PC-3 (cell line): ENCODE results near the gene GGA1. TPM values are rescaled to one million over a fixed set of nuclear protein-coding genes. Genes with fewer than 3 reads are reported as not detected.

Source experiments
- ATAC-seq: fragments of 200-7000 bp; cut with Tn5 transposase; 2 replicates; pipeline ENCODE4 v1.9.1; 2020; ENCODE audit warnings: mild to moderate bottlenecking, moderate library complexity
- BruUV-seq: library from RNA; stranded (reverse); fragments of 400-500 nt; replicated peaks from 2 replicates; lab custom pipeline; 2021; lab: Mats Ljungman, UMichigan
- CTCF ChIA-PET: fragments of 300-600 bp; sonication (Branson Sonifier 250); formaldehyde crosslinking; loops from one replicate; lab custom pipeline; 2022; ENCODE audit warnings: antibody characterized with exemption; lab: Charles Lee
- POLR2A ChIA-PET: fragments of 300-600 bp; sonication (Branson Sonifier 250); formaldehyde crosslinking; loops from one replicate; lab custom pipeline; 2022; ENCODE audit warnings: antibody characterized with exemption; ENCODE audit not compliant: unreplicated experiment; lab: Charles Lee
- DNase-seq: peaks from one replicate; pipeline ENCODE4 v3.0.0-alpha.2; 2015
- H2AFZ ChIP-seq: fragments of 300-600 bp; sonication (generic); 2 replicates; pipeline ENCODE4 v1.6.0; 2016; ENCODE audit warnings: antibody characterized with exemption, low read length
- H3F3A ChIP-seq: fragments of 300-600 bp; sonication (generic); one replicate; pipeline ENCODE4 v1.6.0; 2017; ENCODE audit warnings: antibody characterized with exemption, low read length, control low read depth, mild to moderate bottlenecking; ENCODE audit not compliant: unreplicated experiment
- H3K27ac ChIP-seq: fragments of 300-600 bp; sonication (generic); 2 replicates; pipeline ENCODE4 v1.5.1; 2016; ENCODE audit warnings: mild to moderate bottlenecking, low read length
- H3K27me3 ChIP-seq: fragments of 300-600 bp; sonication (generic); 2 replicates; pipeline ENCODE4 v1.6.1; 2016; ENCODE audit warnings: low read length, mixed read lengths
- H3K36me3 ChIP-seq: fragments of 300-600 bp; sonication (generic); 2 replicates; pipeline ENCODE4 v1.6.1; 2016; ENCODE audit warnings: low read depth, mixed run types, low read length, mixed read lengths
- H3K4me1 ChIP-seq: fragments of 300-600 bp; sonication (generic); 2 replicates; pipeline ENCODE4 v1.5.1; 2016; ENCODE audit warnings: low read length; ENCODE audit not compliant: insufficient read depth
- H3K4me2 ChIP-seq: fragments of 300-600 bp; sonication (generic); 2 replicates; pipeline ENCODE4 v1.6.0; 2016; ENCODE audit warnings: low read length
- H3K4me3 ChIP-seq: fragments of 300-600 bp; sonication (generic); 2 replicates; pipeline ENCODE4 v1.5.1; 2016; ENCODE audit warnings: mild to moderate bottlenecking, low read length, mixed read lengths
- H3K79me2 ChIP-seq: fragments of 300-600 bp; sonication (generic); 2 replicates; pipeline ENCODE4 v1.6.1; 2017; ENCODE audit warnings: low read length, mixed read lengths
- H3K9ac ChIP-seq: fragments of 300-600 bp; sonication (generic); 2 replicates; pipeline ENCODE4 v1.6.0; 2016; ENCODE audit warnings: mild to moderate bottlenecking, low read length
- H3K9me2 ChIP-seq: fragments of 300-600 bp; sonication (generic); replicated peaks from 2 replicates; pipeline ENCODE4 v1.6.1; 2016; ENCODE audit warnings: mixed run types, low read length, mixed read lengths
- H3K9me3 ChIP-seq: fragments of 300-600 bp; sonication (generic); 2 replicates; pipeline ENCODE4 v1.6.1; 2016; ENCODE audit warnings: low read length, mixed read lengths
- H4K20me1 ChIP-seq: fragments of 300-600 bp; sonication (generic); 2 replicates; pipeline ENCODE4 v1.6.1; 2016; ENCODE audit warnings: low read length, mixed read lengths
- EZH2 ChIP-seq: fragments of 300-600 bp; sonication (generic); IDR thresholded peaks from one replicate; pipeline ENCODE4 v1.6.1; 2017; ENCODE audit warnings: antibody characterized with exemption, mild to moderate bottlenecking, low read length; ENCODE audit not compliant: unreplicated experiment
- intact Hi-C: fragments of 100-400 bp; cut with micrococcal nuclease; formaldehyde crosslinking; loops from 2 replicates; pipeline ENCODE4 v1.9.0; 2023
- total RNA-seq: library from RNA; depleted of rRNA; stranded (reverse); fragments of >200 nt; gene quantifications from 2 replicates; pipeline ENCODE4 v1.2.3, GENCODE V29; 2014
- TF ChIP-seq, protein P1 (sequence below): fragments of 300-600 bp; sonication (generic); conservative IDR thresholded peaks from 2 replicates; pipeline ENCODE4 v1.5.1; 2017; ENCODE audit warnings: antibody characterized with exemption, low read depth, mild to moderate bottlenecking, low read length

The GGA1 gene
- total RNA-seq, 1 experiment from 2014 or later = 49.1 TPM

DNA sequence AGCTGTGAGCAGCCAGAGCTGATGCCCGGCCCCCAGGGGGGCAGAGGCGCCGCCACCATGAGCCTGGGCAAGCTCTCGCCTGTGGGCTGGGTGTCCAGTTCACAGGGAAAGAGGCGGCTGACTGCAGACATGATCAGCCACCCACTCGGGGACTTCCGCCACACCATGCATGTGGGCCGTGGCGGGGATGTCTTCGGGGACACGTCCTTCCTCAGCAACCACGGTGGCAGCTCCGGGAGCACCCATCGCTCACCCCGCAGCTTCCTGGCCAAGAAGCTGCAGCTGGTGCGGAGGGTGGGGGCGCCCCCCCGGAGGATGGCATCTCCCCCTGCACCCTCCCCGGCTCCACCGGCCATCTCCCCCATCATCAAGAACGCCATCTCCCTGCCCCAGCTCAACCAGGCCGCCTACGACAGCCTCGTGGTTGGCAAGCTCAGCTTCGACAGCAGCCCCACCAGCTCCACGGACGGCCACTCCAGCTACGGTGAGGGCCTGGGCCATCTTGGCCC lies 42.3 kb upstream of the GGA1 start:
- no peak for DNase-seq
- CTCF ChIA-PET = interaction anchor here (0.6 to 1.8 kb wide), 3 partner anchors 16 to 243 kb away, joined by 7 to 12 read pairs (median 9); no protein-coding TSS in a partner anchor
- no peak for ATAC-seq
- H3F3A ChIP-seq = peaks cover 5% of the 10 kb centered on the region
- no TSS peak for BruUV-seq
- peaks cover 17% of the 10 kb centered on the region for H4K20me1 ChIP-seq
- peaks cover 53% of the 10 kb centered on the region for H3K79me2 ChIP-seq
- no peaks in the 10 kb centered on the region for H3K9me2 ChIP-seq
- peak overlapping the region; percentile 53 for H3K27ac ChIP-seq
- no peaks in the 10 kb centered on the region for H3K27me3 ChIP-seq
- TF ChIP-seq, protein P1, sequence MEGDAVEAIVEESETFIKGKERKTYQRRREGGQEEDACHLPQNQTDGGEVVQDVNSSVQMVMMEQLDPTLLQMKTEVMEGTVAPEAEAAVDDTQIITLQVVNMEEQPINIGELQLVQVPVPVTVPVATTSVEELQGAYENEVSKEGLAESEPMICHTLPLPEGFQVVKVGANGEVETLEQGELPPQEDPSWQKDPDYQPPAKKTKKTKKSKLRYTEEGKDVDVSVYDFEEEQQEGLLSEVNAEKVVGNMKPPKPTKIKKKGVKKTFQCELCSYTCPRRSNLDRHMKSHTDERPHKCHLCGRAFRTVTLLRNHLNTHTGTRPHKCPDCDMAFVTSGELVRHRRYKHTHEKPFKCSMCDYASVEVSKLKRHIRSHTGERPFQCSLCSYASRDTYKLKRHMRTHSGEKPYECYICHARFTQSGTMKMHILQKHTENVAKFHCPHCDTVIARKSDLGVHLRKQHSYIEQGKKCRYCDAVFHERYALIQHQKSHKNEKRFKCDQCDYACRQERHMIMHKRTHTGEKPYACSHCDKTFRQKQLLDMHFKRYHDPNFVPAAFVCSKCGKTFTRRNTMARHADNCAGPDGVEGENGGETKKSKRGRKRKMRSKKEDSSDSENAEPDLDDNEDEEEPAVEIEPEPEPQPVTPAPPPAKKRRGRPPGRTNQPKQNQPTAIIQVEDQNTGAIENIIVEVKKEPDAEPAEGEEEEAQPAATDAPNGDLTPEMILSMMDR = no peak
- H3K4me3 ChIP-seq = no peak overlapping the region
- peaks cover 57% of the 10 kb centered on the region for H3K4me1 ChIP-seq
- no peaks in the 10 kb centered on the region for H3K9me3 ChIP-seq
- peaks cover 8% of the 10 kb centered on the region for H3K36me3 ChIP-seq
- H2AFZ ChIP-seq = no peak overlapping the region
- no peak overlapping the region for H3K9ac ChIP-seq
- H3K4me2 ChIP-seq = peak overlapping the region; percentile 33; the same call in 1 of the 2 replicates
- intact Hi-C loops = no loop called here
- POLR2A ChIA-PET = no interaction called here

DNA sequence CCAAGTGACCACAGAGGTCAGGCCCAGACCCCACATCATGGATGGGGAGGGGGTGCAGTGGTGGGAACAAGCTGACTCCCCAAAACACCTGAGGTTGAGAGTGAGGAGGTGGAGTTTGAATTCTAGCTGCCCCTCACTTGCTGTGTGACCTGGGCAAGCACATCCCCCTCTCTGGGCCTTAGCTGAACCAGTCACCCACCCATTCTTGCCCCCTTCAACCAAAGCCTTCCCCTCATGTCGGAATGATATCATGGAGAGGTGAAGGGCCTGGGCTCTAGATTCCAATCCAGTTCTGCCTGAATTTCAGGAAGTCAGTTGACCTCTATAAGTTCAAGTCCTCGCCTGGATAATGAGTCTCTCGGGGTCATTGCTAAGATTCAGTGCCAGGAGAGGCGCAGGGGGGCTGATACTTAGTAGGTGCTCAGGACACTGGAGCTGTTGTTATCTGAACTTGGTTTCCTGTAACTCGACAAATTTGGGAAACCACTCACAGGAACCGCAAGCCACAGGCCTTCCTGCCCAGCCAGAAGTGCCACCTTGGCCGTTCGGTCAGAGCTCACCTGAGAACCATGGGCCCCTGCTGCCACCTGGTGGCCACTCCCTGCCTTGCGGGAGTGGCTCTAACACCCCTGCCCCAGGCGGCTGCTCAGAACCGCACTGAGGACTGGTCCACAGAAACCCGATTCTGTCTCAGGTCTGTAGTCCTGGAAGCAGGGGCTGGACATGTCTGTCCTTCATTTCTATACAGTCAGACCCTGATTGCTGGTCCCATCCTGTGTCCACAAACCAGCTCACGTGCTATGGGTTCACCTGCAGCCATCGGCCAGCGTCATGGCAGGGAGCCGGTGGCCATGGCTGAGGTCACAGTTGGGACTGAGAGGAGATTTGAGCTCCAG lies 41.5 kb upstream of the GGA1 start:
- peak overlapping the region; percentile 53 for H3K27ac ChIP-seq

More for the DNA sequence above, 41.5 kb upstream of the GGA1 start:
- H2AFZ ChIP-seq = no peak overlapping the region
- no peak overlapping the region for H3K9ac ChIP-seq
- no peak overlapping the region for H3K4me3 ChIP-seq
- POLR2A ChIA-PET = interaction anchor here (0.6 kb wide), 3 partner anchors 22 to 278 kb away, joined by 3 to 9 read pairs (median 3); no protein-coding TSS in a partner anchor
- no peaks in the 10 kb centered on the region for H3K9me2 ChIP-seq
- H3K36me3 ChIP-seq = peaks cover 8% of the 10 kb centered on the region
- peak; percentile 93 for DNase-seq
- H3K27me3 ChIP-seq = no peaks in the 10 kb centered on the region
- peaks cover 17% of the 10 kb centered on the region for H4K20me1 ChIP-seq
- intact Hi-C loops = loop anchor here (1.0 kb wide), 1 partner anchor 28 kb away; no protein-coding TSS in a partner anchor
- TF ChIP-seq EZH2 = no peak
- TF ChIP-seq, protein P1 = peak; percentile 89
- no peaks in the 10 kb centered on the region for H3K9me3 ChIP-seq
- BruUV-seq = no TSS peak
- ATAC-seq = peak; percentile 63
- H3F3A ChIP-seq = peaks cover 5% of the 10 kb centered on the region
- H3K79me2 ChIP-seq = peaks cover 46% of the 10 kb centered on the region
- CTCF ChIA-PET = interaction anchor here (0.8 to 1.8 kb wide), 5 partner anchors 17 to 42 kb away, joined by 3 to 12 read pairs (median 7); partner anchors contain the start of gene GGA1
- H3K4me1 ChIP-seq = peaks cover 51% of the 10 kb centered on the region
- peak overlapping the region; percentile 33; the same call in 1 of the 2 replicates for H3K4me2 ChIP-seq
